ENCODE data around the gene NAXE.

GRCh38 chr1:156546267-156546666 is 45.3 kb upstream of the NAXE start:
- TF ChIP-seq STAG1 (CRISPR knock-in tag; IDR thresholded peaks at IDR 0.05) (no peak), GATAD1 (CRISPR knock-in tag; IDR thresholded peaks at IDR 0.05) (no peak), ZNF724P (CRISPR knock-in tag; IDR thresholded peaks at IDR 0.05; ENCODE audit: borderline replicate concordance) (no peak), POLR2A (IDR thresholded peaks at IDR 0.05; ENCODE audit: insufficient read depth in 1 of 2, low read depth in 2 of 2, low read length in 2 of 2) (no peak), ZNF329 (CRISPR knock-in tag; IDR thresholded peaks at IDR 0.05; ENCODE audit: low read depth) (no peak), NR3C1 (CRISPR knock-in tag; IDR thresholded peaks at IDR 0.05) (no peak), YY1 (IDR thresholded peaks at IDR 0.05; ENCODE audit: insufficient read depth, insufficient replicate concordance, low read depth, low read length) (no peak), ELF1 (CRISPR knock-in tag; IDR thresholded peaks at IDR 0.05) (no peak)
- TF ChIP-seq, protein P1, sequence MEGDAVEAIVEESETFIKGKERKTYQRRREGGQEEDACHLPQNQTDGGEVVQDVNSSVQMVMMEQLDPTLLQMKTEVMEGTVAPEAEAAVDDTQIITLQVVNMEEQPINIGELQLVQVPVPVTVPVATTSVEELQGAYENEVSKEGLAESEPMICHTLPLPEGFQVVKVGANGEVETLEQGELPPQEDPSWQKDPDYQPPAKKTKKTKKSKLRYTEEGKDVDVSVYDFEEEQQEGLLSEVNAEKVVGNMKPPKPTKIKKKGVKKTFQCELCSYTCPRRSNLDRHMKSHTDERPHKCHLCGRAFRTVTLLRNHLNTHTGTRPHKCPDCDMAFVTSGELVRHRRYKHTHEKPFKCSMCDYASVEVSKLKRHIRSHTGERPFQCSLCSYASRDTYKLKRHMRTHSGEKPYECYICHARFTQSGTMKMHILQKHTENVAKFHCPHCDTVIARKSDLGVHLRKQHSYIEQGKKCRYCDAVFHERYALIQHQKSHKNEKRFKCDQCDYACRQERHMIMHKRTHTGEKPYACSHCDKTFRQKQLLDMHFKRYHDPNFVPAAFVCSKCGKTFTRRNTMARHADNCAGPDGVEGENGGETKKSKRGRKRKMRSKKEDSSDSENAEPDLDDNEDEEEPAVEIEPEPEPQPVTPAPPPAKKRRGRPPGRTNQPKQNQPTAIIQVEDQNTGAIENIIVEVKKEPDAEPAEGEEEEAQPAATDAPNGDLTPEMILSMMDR (CRISPR knock-in tag; IDR thresholded peaks at IDR 0.05), result no peak

All from HepG2 (cell line).